ENCODE measurements around the gene AMBP. TPM values are rescaled to one million over a fixed set of nuclear protein-coding genes. Genes with fewer than 3 reads are reported as not detected.

The AMBP gene
- total and polyA plus RNA-seq, 2 of the 13 experiments (the other 11 are each of a cell fraction or from before 2014, with no cell fraction given): 1,510 to 2,580 TPM

DNA sequence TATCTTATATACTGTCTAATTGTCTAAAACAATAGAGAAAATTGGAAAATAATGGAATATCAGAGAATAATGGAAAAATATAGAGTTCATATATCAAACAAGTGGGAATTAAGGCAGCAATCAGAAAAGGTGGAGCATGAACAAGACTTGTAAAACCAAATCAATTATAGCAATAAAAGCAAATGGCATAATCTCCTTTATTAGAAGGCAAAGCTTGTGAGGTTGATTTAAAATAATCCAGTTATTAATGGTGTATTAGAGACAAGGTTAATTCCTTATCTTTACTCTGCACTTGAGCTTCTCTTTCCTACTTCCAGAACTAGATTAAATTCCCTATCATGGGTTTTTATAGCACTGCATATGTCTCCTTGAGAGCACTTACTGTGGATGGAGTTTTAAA, 64.1 kb downstream of the AMBP start:
- peaks cover 0 to 5% of the 10 kb centered on the region in 2 experiments; a peak in 2 of 5 replicates for H3K27me3 ChIP-seq (ENCODE audit: control insufficient read depth in 1 of 2, insufficient read depth in 2 of 2, low read length in 2 of 2)
- DNase-seq (ENCODE audit: low spot score) (no peak), ATAC-seq (no peak), FAIRE-seq (no peak)
- no peaks in the 10 kb centered on the region for H3K79me2 ChIP-seq (ENCODE audit: insufficient read depth, low read length)
- no peak overlapping the region for H3K4me3 ChIP-seq (replicated peaks in 1 of 3; ENCODE audit: insufficient read depth in 1 of 3, low read depth in 2 of 3, low read length in 3 of 3)
- H3K36me3 ChIP-seq (replicated peaks in 1 of 2; ENCODE audit: control insufficient read depth in 1 of 2, insufficient read depth in 2 of 2, low read length in 2 of 2): no peaks in the 10 kb centered on the region
- TF ChIP-seq ZNF180 (CRISPR knock-in tag; IDR thresholded peaks at IDR 0.05; ENCODE audit: borderline replicate concordance, low read depth) (no peak), IKZF1 (IDR thresholded peaks at IDR 0.05) (no peak), SMYD3 (CRISPR knock-in tag; IDR thresholded peaks at IDR 0.05) (no peak), ZNF256 (CRISPR knock-in tag; conservative IDR thresholded peaks at IDR 0.05) (no peak), ZMYM3 (CRISPR knock-in tag; IDR thresholded peaks at IDR 0.05) (no peak)
- peaks cover 6% of the 10 kb centered on the region for H3K4me1 ChIP-seq (ENCODE audit: insufficient read depth, low read length)
- H3K9me3 ChIP-seq (ENCODE audit: low read length): no peaks in the 10 kb centered on the region
- BruUV-seq (replicated peaks): no TSS peak
- intact Hi-C loops (cut with micrococcal nuclease; ENCODE audit: unreplicated experiment): no loop called here
- H2AFZ ChIP-seq (ENCODE audit: low read length): no peak overlapping the region
- H3K27ac ChIP-seq (ENCODE audit: extremely low read length, insufficient read depth, low read length): no peak overlapping the region
- in situ Hi-C loops (cut with HindIII; ENCODE audit: extremely low pct_ligation_motif_present, low pct_unique_long_range_greater_than_20kb): no loop called here
- H4K20me1 ChIP-seq (ENCODE audit: insufficient read depth, low read length): no peaks in the 10 kb centered on the region
- H3K4me2 ChIP-seq (ENCODE audit: low read depth, low read length): no peak overlapping the region
- ChIA-PET CTCF (ENCODE audit: low intra/inter-chr PET ratio, low total read pairs) (no interaction called here), POLR2A (no interaction called here)
- no peak overlapping the region for H3K9ac ChIP-seq (ENCODE audit: insufficient read depth, low read depth, low read length)

GRCh38 chr9:114012126-114012525, 66.0 kb downstream of the AMBP start:
- no peak overlapping the region for H3K9ac ChIP-seq (ENCODE audit: insufficient read depth, low read depth, low read length)
- no peak overlapping the region for H2AFZ ChIP-seq (ENCODE audit: low read length)
- intact Hi-C loops (cut with micrococcal nuclease; ENCODE audit: unreplicated experiment): no loop called here
- H3K79me2 ChIP-seq (ENCODE audit: insufficient read depth, low read length): no peaks in the 10 kb centered on the region
- H3K27me3 ChIP-seq (ENCODE audit: control insufficient read depth in 1 of 2, insufficient read depth in 2 of 2, low read length in 2 of 2): peaks cover 0 to 5% of the 10 kb centered on the region in 2 experiments; a peak in 2 of 5 replicates
- no peaks in the 10 kb centered on the region for H4K20me1 ChIP-seq (ENCODE audit: insufficient read depth, low read length)
- ChIA-PET POLR2A (interaction anchor here (0.6 kb wide), 1 partner anchor 16 kb away, joined by 3 read pairs; no protein-coding TSS in a partner anchor), CTCF (ENCODE audit: low intra/inter-chr PET ratio, low total read pairs) (no interaction called here)
- H3K36me3 ChIP-seq (replicated peaks in 1 of 2; ENCODE audit: control insufficient read depth in 1 of 2, insufficient read depth in 2 of 2, low read length in 2 of 2): no peaks in the 10 kb centered on the region
- peaks cover 6% of the 10 kb centered on the region for H3K4me1 ChIP-seq (ENCODE audit: insufficient read depth, low read length)
- in situ Hi-C loops (cut with HindIII; ENCODE audit: extremely low pct_ligation_motif_present, low pct_unique_long_range_greater_than_20kb): no loop called here
- FAIRE-seq: no peak
- no peak for ATAC-seq
- WGBS (ENCODE audit: low lambda C conversion rate): 31% methylated on average over 2 of the region's 2 CpGs
- no peak for DNase-seq (ENCODE audit: low spot score)
- H3K4me3 ChIP-seq (replicated peaks in 1 of 3; ENCODE audit: insufficient read depth in 1 of 3, low read depth in 2 of 3, low read length in 3 of 3): no peak overlapping the region
- H3K9me3 ChIP-seq (ENCODE audit: low read length): no peaks in the 10 kb centered on the region
- H3K27ac ChIP-seq (ENCODE audit: extremely low read length, insufficient read depth, low read length): no peak overlapping the region
- TF ChIP-seq FOSL2 (CRISPR knock-in tag; IDR thresholded peaks at IDR 0.05): no peak
- no peak for TF ChIP-seq ZMYM4 (CRISPR knock-in tag; IDR thresholded peaks at IDR 0.05)
- TF ChIP-seq ZNF703 (CRISPR knock-in tag; IDR thresholded peaks at IDR 0.05; ENCODE audit: borderline replicate concordance): no peak
- TF ChIP-seq PTBP1 (IDR thresholded peaks at IDR 0.05; ENCODE audit: low read depth, low read length, poor library complexity, severe bottlenecking): no peak
- no peak for TF ChIP-seq ZNF143 (CRISPR knock-in tag; IDR thresholded peaks at IDR 0.05)
- TF ChIP-seq ZNF335 (CRISPR knock-in tag; IDR thresholded peaks at IDR 0.05): no peak
- TF ChIP-seq YEATS4 (CRISPR knock-in tag; IDR thresholded peaks at IDR 0.05; ENCODE audit: borderline replicate concordance): no peak
- no peak for TF ChIP-seq CC2D1A (CRISPR knock-in tag; IDR thresholded peaks at IDR 0.05)
- TF ChIP-seq, protein P1, sequence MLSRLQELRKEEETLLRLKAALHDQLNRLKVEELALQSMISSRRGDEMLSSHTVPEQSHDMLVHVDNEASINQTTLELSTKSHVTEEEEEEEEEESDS (CRISPR knock-in tag; IDR thresholded peaks at IDR 0.05; ENCODE audit: borderline replicate concordance): no peak
- H3K4me2 ChIP-seq (ENCODE audit: low read depth, low read length): no peak overlapping the region
- BruUV-seq (replicated peaks): no TSS peak
